NB4 (cell line): ENCODE data around the gene ZYG11A.
"Not testable (repeated sequence)": the region's sequence is repeated elsewhere in the genome, so short reads cannot be mapped to it uniquely, and the experiment has no call there.

Source experiments
- DNase-seq: peaks from one replicate; pipeline ENCODE4 v3.0.0; 2010; ENCODE audit warnings: low read depth
- H3K4me3 ChIP-seq: one replicate; pipeline ENCODE4 v1.5.1; 2011; ENCODE audit warnings: mild to moderate bottlenecking, low read depth, low read length, moderate library complexity
- MYC ChIP-seq: IDR thresholded peaks from 2 replicates; pipeline ENCODE4 v1.6.1; 2011; ENCODE audit warnings: low read depth, low read length
- POLR2A ChIP-seq: IDR thresholded peaks from 2 replicates; pipeline ENCODE4 v1.6.1; 2011; ENCODE audit warnings: mild to moderate bottlenecking; ENCODE audit not compliant: insufficient read length; ENCODE audit errors: extremely low read depth
- TF ChIP-seq, protein P1 (sequence below): IDR thresholded peaks from one replicate; pipeline ENCODE4 v1.5.1; 2012; ENCODE audit warnings: low read depth, low read length
- TF ChIP-seq, protein P2 (sequence below): IDR thresholded peaks from 2 replicates; pipeline ENCODE4 v1.6.1; 2011; ENCODE audit warnings: low read depth, low read length

Gene ZYG11A

GRCh38 chr1:52825868-52826267 lies 16.7 kb upstream of the ZYG11A start:
- peak; percentile 49 for DNase-seq
- TF ChIP-seq MYC (no peak), POLR2A (no peak)
- TF ChIP-seq, protein P1, sequence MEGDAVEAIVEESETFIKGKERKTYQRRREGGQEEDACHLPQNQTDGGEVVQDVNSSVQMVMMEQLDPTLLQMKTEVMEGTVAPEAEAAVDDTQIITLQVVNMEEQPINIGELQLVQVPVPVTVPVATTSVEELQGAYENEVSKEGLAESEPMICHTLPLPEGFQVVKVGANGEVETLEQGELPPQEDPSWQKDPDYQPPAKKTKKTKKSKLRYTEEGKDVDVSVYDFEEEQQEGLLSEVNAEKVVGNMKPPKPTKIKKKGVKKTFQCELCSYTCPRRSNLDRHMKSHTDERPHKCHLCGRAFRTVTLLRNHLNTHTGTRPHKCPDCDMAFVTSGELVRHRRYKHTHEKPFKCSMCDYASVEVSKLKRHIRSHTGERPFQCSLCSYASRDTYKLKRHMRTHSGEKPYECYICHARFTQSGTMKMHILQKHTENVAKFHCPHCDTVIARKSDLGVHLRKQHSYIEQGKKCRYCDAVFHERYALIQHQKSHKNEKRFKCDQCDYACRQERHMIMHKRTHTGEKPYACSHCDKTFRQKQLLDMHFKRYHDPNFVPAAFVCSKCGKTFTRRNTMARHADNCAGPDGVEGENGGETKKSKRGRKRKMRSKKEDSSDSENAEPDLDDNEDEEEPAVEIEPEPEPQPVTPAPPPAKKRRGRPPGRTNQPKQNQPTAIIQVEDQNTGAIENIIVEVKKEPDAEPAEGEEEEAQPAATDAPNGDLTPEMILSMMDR: no peak
- TF ChIP-seq, protein P2, sequence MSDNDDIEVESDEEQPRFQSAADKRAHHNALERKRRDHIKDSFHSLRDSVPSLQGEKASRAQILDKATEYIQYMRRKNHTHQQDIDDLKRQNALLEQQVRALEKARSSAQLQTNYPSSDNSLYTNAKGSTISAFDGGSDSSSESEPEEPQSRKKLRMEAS: no peak
- no peak overlapping the region for H3K4me3 ChIP-seq

GRCh38 chr1:52834798-52835197 lies 7.8 kb upstream of the ZYG11A start:
- TF ChIP-seq, protein P1: no peak
- TF ChIP-seq, protein P2: no peak
- H3K4me3 ChIP-seq: no peak overlapping the region
- DNase-seq: no peak

- no peak overlapping the region for H3K4me3 ChIP-seq
- TF ChIP-seq, protein P1: no peak
- TF ChIP-seq MYC: no peak
- TF ChIP-seq, protein P2: no peak
- no peak for TF ChIP-seq POLR2A
- DNase-seq: no peak
These were observed 6.5 kb upstream of the ZYG11A start for GRCh38 chr1:52836035-52836434.

GRCh38 chr1:52839175-52839574 lies 3.4 kb upstream of the ZYG11A start:
- DNase-seq: not testable (repeated sequence)

DNA sequence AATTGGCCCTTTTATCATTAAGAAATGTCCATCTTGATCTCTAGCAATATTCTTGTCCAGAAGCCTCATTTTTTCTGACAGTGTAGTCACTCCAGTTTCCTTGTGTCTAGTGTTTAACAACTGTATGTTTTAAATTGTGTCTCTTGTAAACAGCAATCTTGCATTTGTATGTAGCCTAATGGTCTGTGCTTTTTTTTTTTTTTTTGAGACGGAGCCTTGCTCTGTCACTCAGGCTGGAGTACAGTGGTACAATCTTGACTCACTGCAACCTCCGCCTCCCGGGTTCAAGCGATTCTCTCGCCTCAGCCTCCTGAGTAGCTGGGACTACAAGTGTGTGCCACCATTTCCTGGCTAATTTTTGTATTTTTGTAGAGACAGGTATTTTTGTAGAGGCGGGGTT lies 2.6 kb downstream of the ZYG11A start:
- H3K4me3 ChIP-seq: peak overlapping the region; percentile 74
- not testable (repeated sequence) for DNase-seq

More at GRCh38 chr1:52839175-52839574, 3.4 kb upstream of the ZYG11A start:
- not testable (repeated sequence) for H3K4me3 ChIP-seq

GRCh38 chr1:52848423-52848822 lies 5.9 kb downstream of the ZYG11A start:
- TF ChIP-seq, protein P1: no peak
- TF ChIP-seq POLR2A (no peak), MYC (no peak)
- TF ChIP-seq, protein P2: no peak
- no peak for DNase-seq
- H3K4me3 ChIP-seq: no peak overlapping the region

DNA sequence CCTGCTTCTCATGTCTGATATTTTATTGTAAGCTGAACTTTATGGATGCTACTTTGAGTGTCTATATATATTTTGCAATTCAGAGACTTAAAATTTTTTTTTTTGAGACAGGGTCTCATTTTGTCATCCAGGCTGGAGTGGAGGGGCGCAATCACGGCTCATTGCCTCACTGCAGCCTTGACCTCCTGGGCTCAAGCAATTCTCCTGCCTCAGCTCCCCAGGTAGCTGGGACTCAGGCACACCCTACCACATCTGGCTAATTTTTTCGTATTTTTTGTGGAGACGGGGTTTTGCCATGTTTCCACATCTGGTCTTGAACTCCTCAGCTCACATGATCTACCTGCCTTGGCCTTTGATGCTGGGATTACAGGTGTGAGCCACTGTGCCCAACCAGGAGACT lies 8.4 kb downstream of the ZYG11A start:
- no peak for TF ChIP-seq MYC
- no peak for TF ChIP-seq POLR2A
- TF ChIP-seq, protein P1: no peak
- TF ChIP-seq, protein P2: no peak
- DNase-seq: no peak
- no peak overlapping the region for H3K4me3 ChIP-seq
